ENCODE results near the gene RSAD2. TPM values are rescaled to one million over a fixed set of nuclear protein-coding genes. Genes with fewer than 3 reads are reported as not detected.

RSAD2 gene
- total and polyA plus RNA-seq, 2 of the 4 experiments (the other 2 are of a cell fraction): not detected

DNA sequence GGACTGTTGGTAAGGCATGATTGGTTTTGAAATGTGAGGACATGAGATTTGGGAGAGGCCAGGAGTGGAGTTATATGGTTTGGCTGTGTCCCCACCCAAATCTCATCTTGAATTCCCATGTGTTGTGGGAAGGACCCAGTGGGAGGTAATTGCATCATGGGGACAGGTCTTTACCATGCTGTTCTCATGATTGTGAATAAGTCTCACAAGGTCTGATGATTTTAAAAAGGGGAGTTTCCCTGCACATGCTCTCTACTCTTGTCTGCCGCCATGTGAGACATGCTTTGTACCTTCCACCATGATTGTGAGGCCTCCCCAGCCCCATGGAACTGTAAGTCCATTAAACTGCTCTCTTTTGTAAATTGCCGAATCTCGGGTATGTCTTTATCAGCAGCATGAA lies 17.3 kb upstream of the RSAD2 start:
- Histone ChIP-seq H3K9me3 (ENCODE audit: control insufficient read depth, insufficient read depth, low read length) (no peaks in the 10 kb centered on the region), H4K5ac (ENCODE audit: low read depth, low read length) (no peak overlapping the region), H3K9me1 (ENCODE audit: insufficient read depth, low read length) (no peaks in the 10 kb centered on the region), H2BK5ac (ENCODE audit: low read depth, low read length, poor library complexity, severe bottlenecking) (no peak overlapping the region), H3K23ac (ENCODE audit: low read depth, low read length) (no peak overlapping the region), H2BK120ac (ENCODE audit: low read depth, low read length) (no peak overlapping the region), H3K79me1 (ENCODE audit: low read depth in 1 of 2, low read length in 2 of 2) (no peaks in the 10 kb centered on the region), H2AFZ (replicated peaks; ENCODE audit: low read length, poor library complexity) (no peak overlapping the region), H3K18ac (ENCODE audit: low read depth, low read length) (no peak overlapping the region), H2AK5ac (ENCODE audit: low read depth, low read length) (no peak overlapping the region), H3K27ac (ENCODE audit: insufficient read depth, low read length) (no peak overlapping the region), H3K36me3 (ENCODE audit: control insufficient read depth, insufficient read depth, low read length) (no peaks in the 10 kb centered on the region), H3K4ac (ENCODE audit: low read depth, low read length) (no peak overlapping the region), H3K27me3 (ENCODE audit: control insufficient read depth, insufficient read depth, low read length) (peaks cover 7% of the 10 kb centered on the region), H3K4me2 (ENCODE audit: low read depth, low read length) (no peak overlapping the region), H3K4me1 (ENCODE audit: control insufficient read depth, insufficient read depth, low read length) (no peaks in the 10 kb centered on the region), H3K9ac (ENCODE audit: low read depth, low read length) (no peak overlapping the region), H2AK9ac (replicated peaks; ENCODE audit: low read depth, low read length, poor library complexity) (no peak overlapping the region), H4K20me1 (ENCODE audit: insufficient read depth, low read length) (no peaks in the 10 kb centered on the region), H3K4me3 (ENCODE audit: insufficient read depth, low read depth, low read length) (no peak overlapping the region), H3K14ac (replicated peaks; ENCODE audit: low read depth, low read length) (no peak overlapping the region), H3K56ac (ENCODE audit: extremely low read depth, insufficient read depth, low read length) (no peak overlapping the region), H4K91ac (ENCODE audit: insufficient read depth, low read depth, low read length) (no peak overlapping the region), H4K8ac (ENCODE audit: low read depth in 2 of 2, low read length in 2 of 2) (no peak overlapping the region), H2BK15ac (ENCODE audit: low read depth, low read length) (no peak overlapping the region), H2BK20ac (ENCODE audit: low read depth, low read length) (no peak overlapping the region)
- WGBS, 2 experiments (ENCODE audit: extremely low coverage in 2 of 2, insufficient read length in 1 of 2): 74% methylated on average over 3 of the region's 3 CpGs; no CpG with 5 or more reads in 1 of the 2 experiments
- intact Hi-C loops (cut with micrococcal nuclease): no loop called here
- dilution Hi-C loops (cut with HindIII; ENCODE audit: low sequenced_read_pairs, unreplicated experiment): no loop called here
- ChIA-PET POLR2A (ENCODE audit: unreplicated experiment) (no interaction called here), CTCF (no interaction called here)
- no peak for DNase-seq
- BruUV-seq (replicated peaks): no TSS peak
- TF ChIP-seq POLR2A (IDR thresholded peaks at IDR 0.05; ENCODE audit: low read depth, low read length) (no peak), CHD1 (IDR thresholded peaks at IDR 0.05; ENCODE audit: low read depth, low read length) (no peak), FOS (IDR thresholded peaks at IDR 0.05; ENCODE audit: low read depth, low read length) (no peak), NFE2L2 (IDR thresholded peaks at IDR 0.05; ENCODE audit: low read depth, low read length) (no peak), CEBPB (IDR thresholded peaks at IDR 0.05; ENCODE audit: low read depth, low read length) (no peak), RFX5 (IDR thresholded peaks at IDR 0.05; ENCODE audit: low read depth, low read length) (no peak), BHLHE40 (IDR thresholded peaks at IDR 0.05; ENCODE audit: low read depth, low read length) (no peak), SMC3 (IDR thresholded peaks at IDR 0.05; ENCODE audit: low read depth, low read length) (no peak), MAZ (IDR thresholded peaks at IDR 0.05; ENCODE audit: borderline replicate concordance, low read depth, low read length) (no peak), MAFK (IDR thresholded peaks at IDR 0.05; ENCODE audit: low read depth, low read length) (no peak), RAD21 (IDR thresholded peaks at IDR 0.05; ENCODE audit: low read length) (no peak), RCOR1 (IDR thresholded peaks at IDR 0.05; ENCODE audit: insufficient replicate concordance, low read length) (no peak)
- TF ChIP-seq, protein P1, sequence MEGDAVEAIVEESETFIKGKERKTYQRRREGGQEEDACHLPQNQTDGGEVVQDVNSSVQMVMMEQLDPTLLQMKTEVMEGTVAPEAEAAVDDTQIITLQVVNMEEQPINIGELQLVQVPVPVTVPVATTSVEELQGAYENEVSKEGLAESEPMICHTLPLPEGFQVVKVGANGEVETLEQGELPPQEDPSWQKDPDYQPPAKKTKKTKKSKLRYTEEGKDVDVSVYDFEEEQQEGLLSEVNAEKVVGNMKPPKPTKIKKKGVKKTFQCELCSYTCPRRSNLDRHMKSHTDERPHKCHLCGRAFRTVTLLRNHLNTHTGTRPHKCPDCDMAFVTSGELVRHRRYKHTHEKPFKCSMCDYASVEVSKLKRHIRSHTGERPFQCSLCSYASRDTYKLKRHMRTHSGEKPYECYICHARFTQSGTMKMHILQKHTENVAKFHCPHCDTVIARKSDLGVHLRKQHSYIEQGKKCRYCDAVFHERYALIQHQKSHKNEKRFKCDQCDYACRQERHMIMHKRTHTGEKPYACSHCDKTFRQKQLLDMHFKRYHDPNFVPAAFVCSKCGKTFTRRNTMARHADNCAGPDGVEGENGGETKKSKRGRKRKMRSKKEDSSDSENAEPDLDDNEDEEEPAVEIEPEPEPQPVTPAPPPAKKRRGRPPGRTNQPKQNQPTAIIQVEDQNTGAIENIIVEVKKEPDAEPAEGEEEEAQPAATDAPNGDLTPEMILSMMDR (conservative IDR thresholded peaks at IDR 0.05; ENCODE audit: low read depth, low read length): no peak
- TF ChIP-seq, protein P2, sequence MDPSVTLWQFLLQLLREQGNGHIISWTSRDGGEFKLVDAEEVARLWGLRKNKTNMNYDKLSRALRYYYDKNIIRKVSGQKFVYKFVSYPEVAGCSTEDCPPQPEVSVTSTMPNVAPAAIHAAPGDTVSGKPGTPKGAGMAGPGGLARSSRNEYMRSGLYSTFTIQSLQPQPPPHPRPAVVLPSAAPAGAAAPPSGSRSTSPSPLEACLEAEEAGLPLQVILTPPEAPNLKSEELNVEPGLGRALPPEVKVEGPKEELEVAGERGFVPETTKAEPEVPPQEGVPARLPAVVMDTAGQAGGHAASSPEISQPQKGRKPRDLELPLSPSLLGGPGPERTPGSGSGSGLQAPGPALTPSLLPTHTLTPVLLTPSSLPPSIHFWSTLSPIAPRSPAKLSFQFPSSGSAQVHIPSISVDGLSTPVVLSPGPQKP (IDR thresholded peaks at IDR 0.05; ENCODE audit: borderline replicate concordance, low read depth, low read length): no peak
- TF ChIP-seq, protein P3, sequence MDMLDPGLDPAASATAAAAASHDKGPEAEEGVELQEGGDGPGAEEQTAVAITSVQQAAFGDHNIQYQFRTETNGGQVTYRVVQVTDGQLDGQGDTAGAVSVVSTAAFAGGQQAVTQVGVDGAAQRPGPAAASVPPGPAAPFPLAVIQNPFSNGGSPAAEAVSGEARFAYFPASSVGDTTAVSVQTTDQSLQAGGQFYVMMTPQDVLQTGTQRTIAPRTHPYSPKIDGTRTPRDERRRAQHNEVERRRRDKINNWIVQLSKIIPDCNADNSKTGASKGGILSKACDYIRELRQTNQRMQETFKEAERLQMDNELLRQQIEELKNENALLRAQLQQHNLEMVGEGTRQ (IDR thresholded peaks at IDR 0.05; ENCODE audit: low read depth, low read length): no peak
- no peak for ATAC-seq (ENCODE audit: low read depth)
- in situ Hi-C loops (cut with MboI; ENCODE audit: low sequenced_read_pairs): no loop called here

All from IMR-90 (cell line).